ENCODE measurements around the gene DDB1. TPM values are rescaled to one million over a fixed set of nuclear protein-coding genes. Genes with fewer than 3 reads are reported as not detected.

The DDB1 gene
- total and polyA plus RNA-seq, 9 of the 15 experiments (the other 6 are each of a cell fraction or from before 2014, with no cell fraction given) = 172 to 361 (median 266) TPM

DNA sequence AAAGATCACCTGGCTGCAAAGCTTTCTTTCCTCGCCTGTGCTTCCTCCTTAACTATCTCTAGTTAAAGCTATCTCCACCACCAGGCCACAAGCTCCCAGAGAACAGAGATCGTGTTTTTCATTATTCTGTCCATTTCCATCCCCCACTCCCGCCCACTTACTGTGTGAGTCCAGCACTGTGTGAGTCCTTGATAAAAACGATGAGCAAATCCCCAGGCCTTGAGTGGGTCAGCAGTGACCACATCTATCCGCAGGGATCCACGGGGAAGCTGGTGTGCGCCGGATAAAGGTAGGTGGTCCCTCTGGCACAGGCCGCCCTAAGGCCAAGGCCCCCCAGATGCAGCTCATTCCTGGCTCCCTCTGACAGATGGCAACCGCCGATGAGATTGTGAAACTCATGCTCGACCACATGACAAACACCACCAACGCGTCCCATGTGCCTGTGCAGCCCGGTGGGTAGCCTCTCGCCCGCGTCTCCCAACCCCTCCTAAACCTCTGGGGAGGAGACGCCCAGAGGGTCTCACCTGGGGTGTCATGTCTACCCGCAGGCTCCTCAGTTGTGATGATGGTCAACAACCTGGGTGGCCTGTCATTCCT is 9.4 kb upstream of the DDB1 start (continued):
- TF ChIP-seq ERF (CRISPR knock-in tag; IDR thresholded peaks at IDR 0.05) = no peak
- peak; percentile 14 for TF ChIP-seq CCNT2 (IDR thresholded peaks at IDR 0.05; ENCODE audit: borderline replicate concordance, extremely low read depth, insufficient read length, low read depth, low read length)
- no peak for TF ChIP-seq FOS (IDR thresholded peaks at IDR 0.05; ENCODE audit: extremely low read depth, insufficient read length)
- no peak for TF ChIP-seq RHOXF2B (CRISPR knock-in tag; conservative IDR thresholded peaks at IDR 0.05)
- TF ChIP-seq STAT5A (IDR thresholded peaks at IDR 0.05; ENCODE audit: borderline replicate concordance, low read length) = peak; percentile 87
- TF ChIP-seq, protein P1, sequence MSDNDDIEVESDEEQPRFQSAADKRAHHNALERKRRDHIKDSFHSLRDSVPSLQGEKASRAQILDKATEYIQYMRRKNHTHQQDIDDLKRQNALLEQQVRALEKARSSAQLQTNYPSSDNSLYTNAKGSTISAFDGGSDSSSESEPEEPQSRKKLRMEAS (CRISPR knock-in tag; IDR thresholded peaks at IDR 0.05) = peak; percentile 87
- TF ChIP-seq, protein P2, sequence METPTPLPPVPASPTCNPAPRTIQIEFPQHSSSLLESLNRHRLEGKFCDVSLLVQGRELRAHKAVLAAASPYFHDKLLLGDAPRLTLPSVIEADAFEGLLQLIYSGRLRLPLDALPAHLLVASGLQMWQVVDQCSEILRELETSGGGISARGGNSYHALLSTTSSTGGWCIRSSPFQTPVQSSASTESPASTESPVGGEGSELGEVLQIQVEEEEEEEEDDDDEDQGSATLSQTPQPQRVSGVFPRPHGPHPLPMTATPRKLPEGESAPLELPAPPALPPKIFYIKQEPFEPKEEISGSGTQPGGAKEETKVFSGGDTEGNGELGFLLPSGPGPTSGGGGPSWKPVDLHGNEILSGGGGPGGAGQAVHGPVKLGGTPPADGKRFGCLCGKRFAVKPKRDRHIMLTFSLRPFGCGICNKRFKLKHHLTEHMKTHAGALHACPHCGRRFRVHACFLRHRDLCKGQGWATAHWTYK (CRISPR knock-in tag; IDR thresholded peaks at IDR 0.05) = no peak

DNA sequence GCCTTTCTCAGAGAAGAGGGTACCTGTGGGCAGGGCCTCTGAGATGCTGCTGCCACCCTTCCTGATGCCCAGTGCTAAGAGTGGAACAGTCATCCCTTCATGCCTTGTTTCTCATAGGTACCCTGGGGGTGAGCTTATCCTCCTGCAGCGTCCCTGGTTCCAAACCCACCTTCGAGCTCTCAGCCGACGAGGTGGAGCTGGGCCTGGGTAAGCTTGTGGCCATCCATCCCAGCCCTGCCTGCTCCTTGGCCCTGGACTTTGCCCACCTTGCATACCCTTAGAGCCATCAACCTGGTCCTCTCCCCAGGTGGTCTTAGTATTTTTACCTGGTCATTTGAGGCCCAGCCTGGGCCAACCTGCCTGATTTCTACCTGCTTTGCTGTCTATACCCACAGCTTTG is 8.8 kb upstream of the DDB1 start:
- no peak for DNase-seq (ENCODE audit: extremely low read depth in 1 of 4, low spot score in 3 of 4)
- Histone ChIP-seq H3K36me3 (ENCODE audit: control insufficient read depth, insufficient read depth, low read length) (peaks cover 35% of the 10 kb centered on the region; the same call in 2 of the 3 replicates), H2AFZ (ENCODE audit: low read depth, low read length) (no peak overlapping the region), H3K27ac (ENCODE audit: extremely low read depth, low read depth, low read length) (peak overlapping the region; percentile 73), H3K9me3 (replicated peaks; ENCODE audit: control insufficient read depth, insufficient read depth, low read depth, low read length) (no peaks in the 10 kb centered on the region), H3K4me1 (replicated peaks in 1 of 2; ENCODE audit: control insufficient read depth in 2 of 2, insufficient read depth in 2 of 2, low read length in 2 of 2) (peaks cover 39 to 72% of the 10 kb centered on the region in 2 experiments; a peak in 4 of 5 replicates), H3K79me2 (ENCODE audit: control insufficient read depth, insufficient read depth, low read length) (no peaks in the 10 kb centered on the region), H3K9me1 (ENCODE audit: control insufficient read depth, insufficient read depth, low read length) (no peaks in the 10 kb centered on the region), H4K20me1 (replicated peaks; ENCODE audit: control insufficient read depth, insufficient read depth, low read length) (no peaks in the 10 kb centered on the region), H3K9ac (ENCODE audit: insufficient read depth in 1 of 2, low read depth in 2 of 2, low read length in 2 of 2) (peak overlapping the region; percentile 61 to 75), H3K4me3 (no peak overlapping the region), H3K4me2 (ENCODE audit: insufficient read depth, low read length) (peak overlapping the region; percentile 72), H3K27me3 (ENCODE audit: control insufficient read depth in 2 of 2, insufficient read depth in 2 of 2, low read length in 2 of 2) (no peaks in the 10 kb centered on the region)
- in situ Hi-C loops (cut with MboI) (no loop called here), intact Hi-C loops (cut with micrococcal nuclease) (no loop called here)
- TF ChIP-seq CBFB (CRISPR knock-in tag; IDR thresholded peaks at IDR 0.05) = no peak
- WGBS (ENCODE audit: insufficient coverage, low coverage, missing lambda C conversion rate) = 90% methylated on average over 4 of the region's 4 CpGs
- ChIA-PET CTCF (ENCODE audit: low intra/inter-chr PET ratio) (interaction anchor here (0.7 kb wide), 1 partner anchor 510 kb away, joined by 4 read pairs; no protein-coding TSS in a partner anchor), POLR2A (interaction anchor here (0.5 to 3.1 kb wide), 14 partner anchors 9 to 218 kb away, joined by 3 to 29 read pairs (median 3); partner anchors contain the start of genes CPSF7, CYB561A3, DDB1 and SDHAF2)
- FAIRE-seq = no peak
- BruUV-seq (replicated peaks) = no TSS peak
- ATAC-seq = no peak
